Stimulated activated CD4-positive, alpha-beta T cell treated with anti-CD3 and anti-CD28 coated beads, TNF-alpha, amount 100 ng/mL, for 24 hours (primary cell): ENCODE data around the gene DNAI2.

Source experiments
- DNase-seq, 3 experiments: peaks; one replicate each; pipeline ENCODE4 v3.0.0-alpha.2; 2020; ENCODE audit warnings: low read depth in 3 of 3

DNAI2 gene

GRCh38 chr17:74305865-74306654, 32.0 kb downstream of the DNAI2 start:
- DNase-seq = no peak

DNA sequence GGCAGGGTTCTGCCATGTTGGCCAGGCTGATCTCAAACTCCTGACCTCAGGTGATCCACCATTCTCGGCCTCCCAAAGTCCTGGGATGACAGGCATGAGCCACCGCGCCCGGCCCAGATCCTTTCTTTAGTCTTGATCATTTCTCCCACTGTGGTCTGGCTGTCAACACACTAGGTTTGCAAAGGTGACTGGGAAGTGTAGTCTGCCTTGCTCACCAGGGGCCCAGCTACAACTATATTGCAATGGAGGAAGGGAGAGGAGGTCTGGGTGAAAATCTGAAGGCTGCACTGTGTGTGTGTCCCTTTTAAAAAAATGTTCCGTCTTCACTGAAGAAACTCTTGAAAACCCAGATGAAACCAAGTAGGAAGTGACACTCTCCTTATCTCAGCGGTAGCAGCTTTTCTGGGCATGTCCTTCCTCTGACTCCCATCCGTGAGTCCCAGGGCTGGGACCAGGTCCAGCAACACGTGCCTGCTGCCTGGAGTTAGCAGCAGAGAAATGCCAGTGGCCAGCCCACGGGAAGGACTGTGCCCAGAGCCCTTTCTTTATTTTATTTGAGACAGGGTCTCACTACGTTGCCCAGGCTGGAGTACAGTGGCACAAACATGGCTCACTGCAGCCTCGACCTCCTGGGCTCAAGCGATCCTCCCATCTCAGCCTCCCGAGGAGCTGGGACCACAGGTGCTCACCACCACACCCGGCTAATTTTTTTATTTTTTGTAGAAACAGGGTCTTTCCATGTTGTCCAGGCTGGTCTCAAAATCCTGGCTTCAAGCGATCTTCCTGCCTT, 34.1 kb downstream of the DNAI2 start:
- no peak for DNase-seq

DNA sequence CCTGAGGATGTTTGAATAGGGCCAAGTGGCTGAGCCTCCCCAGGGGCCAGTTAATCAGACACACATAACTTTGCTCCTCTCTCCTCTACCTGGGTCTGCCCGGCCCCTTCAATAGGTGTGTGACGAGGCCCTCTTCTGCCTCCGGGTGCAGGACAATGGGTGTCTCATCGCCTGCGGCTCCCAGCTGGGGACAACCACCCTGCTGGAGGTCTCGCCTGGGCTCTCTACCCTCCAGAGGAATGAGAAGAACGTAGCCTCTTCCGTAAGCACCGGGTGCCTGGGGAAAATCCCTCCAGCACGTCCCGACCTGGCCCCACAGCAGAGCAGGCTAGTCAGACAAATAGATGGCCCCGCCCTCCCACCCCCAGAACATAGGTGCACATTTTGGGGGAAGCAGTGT, 35.9 kb downstream of the DNAI2 start:
- no peak for DNase-seq

GRCh38 chr17:74314877-74315276, 40.8 kb downstream of the DNAI2 start:
- no peak for DNase-seq

DNA sequence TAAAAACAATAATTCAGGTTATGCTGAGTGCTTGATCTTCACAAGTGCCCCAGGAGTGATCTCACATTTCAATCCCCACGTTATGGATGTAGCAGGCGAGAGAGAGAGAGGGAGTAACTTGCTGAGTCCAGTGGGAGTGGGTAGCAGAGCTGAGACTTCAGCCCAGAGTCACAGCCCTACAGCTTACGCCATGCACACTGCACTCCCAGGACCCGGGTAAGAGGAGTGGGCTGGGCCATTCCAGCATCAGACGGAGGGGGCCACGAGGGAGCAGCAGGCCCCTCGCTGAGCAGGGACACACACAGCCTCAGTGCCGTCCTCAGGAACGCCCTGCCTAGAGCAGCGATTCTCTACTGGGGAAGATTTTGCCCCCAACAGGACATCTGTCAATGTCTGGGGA, 42.2 kb downstream of the DNAI2 start:
- no peak for DNase-seq

DNA sequence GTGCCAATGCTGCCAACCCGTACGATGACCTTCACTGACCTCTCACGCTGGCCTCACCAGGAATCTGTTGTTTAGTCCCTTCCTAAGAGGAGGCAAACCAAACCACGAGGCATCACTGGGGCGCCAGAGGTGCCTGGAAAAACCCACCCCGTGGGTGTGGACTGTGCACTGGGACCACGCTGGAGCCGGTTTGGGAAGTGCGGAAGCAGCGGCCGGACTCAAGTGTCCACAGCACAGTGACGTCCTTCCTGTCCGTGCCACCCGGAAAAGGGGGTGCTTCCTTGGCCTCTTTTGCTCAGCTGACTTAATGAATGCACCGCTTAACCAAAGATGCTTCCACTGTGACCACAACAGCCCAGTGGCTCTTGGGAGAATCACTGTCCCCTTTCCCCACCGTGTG, 43.0 kb downstream of the DNAI2 start:
- DNase-seq = no peak

DNA sequence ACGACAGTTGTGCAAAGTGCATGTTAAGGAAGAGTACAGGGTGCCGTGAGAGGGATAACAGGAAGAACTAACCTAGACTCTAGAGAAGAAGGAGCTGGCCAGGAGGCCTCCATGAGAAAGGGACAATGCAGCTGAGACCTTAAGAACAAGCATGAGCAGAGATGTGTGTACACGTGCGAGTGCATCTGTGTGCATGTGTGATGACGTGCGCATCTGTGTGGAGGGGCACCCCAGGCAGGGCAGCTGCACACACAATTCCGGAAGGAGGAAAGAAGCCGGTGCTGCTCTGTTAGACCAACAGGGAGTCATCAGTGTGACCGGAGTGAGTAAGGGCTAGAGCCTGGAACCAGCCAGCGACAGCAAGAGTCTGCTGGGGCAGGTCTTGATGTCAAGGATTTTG, 44.4 kb downstream of the DNAI2 start:
- no peak for DNase-seq

DNA sequence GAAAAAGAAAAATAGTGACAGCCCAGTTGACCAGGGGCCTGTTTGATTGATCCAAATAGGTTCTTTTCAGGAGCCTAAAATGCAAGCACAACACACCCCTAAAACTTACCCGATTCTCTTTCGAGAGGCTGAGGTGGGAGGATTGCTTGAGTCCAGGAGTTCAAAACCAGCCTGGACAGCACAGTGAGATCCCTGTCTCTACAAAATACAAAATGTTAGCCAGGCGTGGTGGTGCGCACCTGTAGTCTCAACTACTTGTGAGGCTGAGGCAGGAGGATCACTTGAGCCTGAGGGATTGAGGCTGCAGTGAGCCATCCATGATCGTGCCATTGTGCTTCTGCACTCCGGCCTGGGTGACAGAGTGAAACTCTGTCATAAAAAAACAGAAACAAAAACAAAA, 50.5 kb downstream of the DNAI2 start:
- DNase-seq = no peak

DNA sequence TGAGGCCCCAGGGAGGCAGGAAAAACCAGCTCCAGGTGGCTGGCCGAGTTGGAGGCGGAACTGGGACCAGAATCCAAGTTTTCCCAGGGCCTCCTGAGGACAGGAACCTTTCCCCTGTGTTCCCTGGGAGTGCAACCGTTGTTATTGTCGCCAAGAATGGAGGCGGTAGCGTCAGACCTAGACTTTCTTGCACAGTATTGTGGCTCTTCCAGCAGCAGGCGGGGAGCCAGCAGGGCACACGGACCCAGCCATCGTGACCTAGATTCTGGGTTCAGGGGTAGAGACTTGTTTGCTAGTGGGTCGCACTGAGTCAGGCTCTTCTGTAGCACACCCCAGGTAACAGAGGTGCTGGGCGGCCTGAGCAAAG, 51.3 kb downstream of the DNAI2 start:
- DNase-seq = no peak

- peak; percentile 11 to 57 (median 38) for DNase-seq
Measured at GRCh38 chr17:74325743-74326379, 51.8 kb downstream of the DNAI2 start, which contains the start of gene KIF19. Gene KIF19 (plus strand): TSS chr17:74326226. CDS start chr17:74326350, 124 bp downstream.

DNA sequence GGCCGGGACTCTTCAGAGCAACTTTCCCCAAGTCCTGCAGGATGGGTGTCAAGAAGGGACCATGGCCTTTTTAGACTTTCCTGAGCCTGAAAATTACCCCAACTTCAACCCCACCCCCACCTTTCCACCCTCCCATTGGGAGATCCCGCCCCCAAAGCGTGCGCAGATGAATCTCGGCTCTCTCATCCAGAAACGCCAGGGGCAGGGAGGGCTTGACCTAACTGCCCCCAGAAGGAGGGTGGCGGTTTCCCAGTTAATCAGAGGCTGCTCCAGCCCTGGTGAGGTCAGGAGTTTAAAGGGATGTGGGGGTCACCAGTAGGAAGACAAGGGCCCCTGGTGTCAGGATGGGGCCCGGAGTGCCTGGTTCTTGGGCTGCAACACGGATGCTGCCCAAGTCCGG, 52.5 kb downstream of the DNAI2 start:
- DNase-seq = no peak

GRCh38 chr17:74328487-74328886, 54.5 kb downstream of the DNAI2 start:
- DNase-seq = no peak

DNA sequence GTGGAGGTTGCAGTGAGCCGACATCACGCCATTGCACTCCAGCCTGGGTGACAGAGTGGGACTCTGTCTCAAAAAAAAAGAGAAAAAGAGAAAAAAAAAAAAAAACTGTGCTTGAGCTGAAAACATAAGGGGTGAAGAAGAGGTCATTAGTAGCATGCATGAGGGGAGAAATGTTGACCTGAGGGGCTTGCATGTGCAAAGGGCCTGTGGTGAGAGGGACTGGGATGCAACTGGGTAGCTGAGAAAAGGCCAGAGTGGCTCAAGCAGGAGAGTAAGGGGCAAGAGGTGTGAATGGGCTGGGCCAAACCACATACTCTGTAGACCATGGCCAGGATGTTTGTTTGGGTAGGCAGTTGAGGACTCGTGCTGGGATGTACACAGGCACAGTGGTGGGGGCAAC, 55.3 kb downstream of the DNAI2 start:
- no peak for DNase-seq

DNA sequence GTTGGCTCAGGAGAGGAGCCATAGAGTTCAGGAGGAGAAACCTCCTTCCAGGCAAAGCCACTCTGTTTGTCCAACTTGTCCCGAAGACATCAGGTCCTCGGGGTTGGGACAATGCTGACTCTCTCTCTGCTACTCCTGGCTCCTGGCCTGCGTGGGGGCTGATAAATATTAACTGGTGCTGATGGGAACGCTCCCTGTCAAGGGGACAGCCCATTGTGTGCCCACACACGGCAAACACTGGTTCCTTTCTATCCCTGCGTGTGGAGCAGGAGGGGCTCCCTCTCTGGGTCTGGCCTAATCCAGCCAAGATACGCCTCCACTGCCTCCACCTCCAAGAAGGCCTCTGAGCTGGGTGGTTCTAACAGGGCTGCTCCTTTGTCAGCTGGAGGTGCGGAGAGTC, 56.4 kb downstream of the DNAI2 start:
- DNase-seq = no peak

DNA sequence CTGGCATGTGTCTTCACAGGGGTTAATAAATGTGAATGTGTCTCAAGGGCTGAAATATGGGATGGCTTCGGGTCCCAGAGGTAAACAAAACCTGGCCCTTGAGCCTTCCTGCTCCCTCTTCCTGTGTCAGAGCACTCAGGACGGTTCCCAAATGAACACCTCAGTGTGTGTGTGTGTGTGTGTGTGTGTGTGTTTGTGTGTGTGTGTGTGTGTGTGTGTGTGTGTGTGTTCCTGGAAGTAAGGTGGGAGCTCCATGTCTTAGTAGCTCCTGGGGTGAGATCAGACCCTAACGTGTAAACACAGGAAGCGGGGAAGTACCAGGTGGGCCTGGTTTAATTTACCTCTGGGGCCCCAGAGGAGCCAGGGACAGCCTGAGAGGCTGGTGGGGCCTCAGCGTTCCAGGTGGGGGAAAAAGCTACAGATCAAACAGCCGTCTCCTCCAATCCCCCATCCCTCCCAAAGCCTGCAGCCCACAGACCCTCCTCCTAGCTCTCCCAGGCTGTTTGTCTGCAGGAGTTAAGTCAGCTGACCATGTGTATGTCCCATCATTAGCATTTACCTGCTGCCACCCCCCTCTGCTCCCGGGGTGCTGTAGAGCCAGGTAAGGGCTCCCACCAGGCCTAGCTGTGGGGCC, 58.1 kb downstream of the DNAI2 start:
- no peak for DNase-seq

- DNase-seq = no peak
Measured at GRCh38 chr17:74332763-74333283, 58.8 kb downstream of the DNAI2 start.

DNA sequence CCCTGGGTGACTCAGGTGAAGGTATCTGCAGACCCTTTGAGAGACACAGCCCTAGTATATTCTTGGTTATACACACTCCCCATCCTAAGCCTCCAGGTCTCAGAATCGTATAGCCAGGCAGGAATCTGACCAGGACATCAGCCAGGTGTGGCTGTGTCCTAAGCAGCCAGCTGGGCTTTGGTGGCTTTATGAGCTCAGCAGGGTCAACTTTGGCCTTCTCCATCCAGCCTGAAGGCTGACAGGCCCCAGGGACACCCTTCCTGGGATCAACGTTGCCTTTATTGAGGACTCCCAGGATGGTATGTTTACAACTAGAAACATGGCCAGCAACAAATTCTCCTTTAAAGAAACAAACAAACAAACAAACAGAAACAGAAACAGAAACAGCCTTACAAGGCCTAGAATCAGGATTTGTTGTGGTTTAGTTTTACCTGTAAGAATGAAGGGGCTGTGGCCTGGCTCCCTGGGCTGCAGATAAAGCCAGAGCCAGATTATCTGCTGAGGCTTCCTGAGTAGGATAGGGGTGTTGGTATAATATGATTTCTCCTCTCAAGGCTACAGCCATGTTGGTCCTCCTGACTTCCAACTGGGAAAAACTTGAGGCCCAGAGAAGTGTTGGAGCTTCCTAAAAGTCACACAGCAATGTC, 60.5 kb downstream of the DNAI2 start:
- no peak for DNase-seq

- DNase-seq = no peak
Measured at GRCh38 chr17:74335529-74336062, 61.6 kb downstream of the DNAI2 start.

DNA sequence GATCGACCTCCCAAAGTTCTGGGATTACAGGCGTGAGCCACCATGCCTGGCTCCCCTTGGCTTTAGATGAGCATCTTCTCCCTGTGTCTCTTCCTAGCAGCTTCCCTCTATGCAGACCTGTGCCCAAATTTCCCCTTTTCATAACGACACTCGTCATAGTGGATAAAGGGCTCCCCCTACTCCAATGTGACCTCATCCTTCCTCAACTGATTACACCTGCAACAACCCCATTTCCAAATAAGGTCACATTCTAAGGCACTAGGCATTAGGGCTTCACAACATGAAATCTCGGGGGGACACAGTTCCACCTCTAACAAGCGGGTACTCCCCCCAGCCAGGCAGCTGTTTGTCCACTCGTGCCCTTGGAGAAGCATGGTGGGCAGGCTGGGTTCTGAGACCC, 62.3 kb downstream of the DNAI2 start:
- DNase-seq = no peak

DNA sequence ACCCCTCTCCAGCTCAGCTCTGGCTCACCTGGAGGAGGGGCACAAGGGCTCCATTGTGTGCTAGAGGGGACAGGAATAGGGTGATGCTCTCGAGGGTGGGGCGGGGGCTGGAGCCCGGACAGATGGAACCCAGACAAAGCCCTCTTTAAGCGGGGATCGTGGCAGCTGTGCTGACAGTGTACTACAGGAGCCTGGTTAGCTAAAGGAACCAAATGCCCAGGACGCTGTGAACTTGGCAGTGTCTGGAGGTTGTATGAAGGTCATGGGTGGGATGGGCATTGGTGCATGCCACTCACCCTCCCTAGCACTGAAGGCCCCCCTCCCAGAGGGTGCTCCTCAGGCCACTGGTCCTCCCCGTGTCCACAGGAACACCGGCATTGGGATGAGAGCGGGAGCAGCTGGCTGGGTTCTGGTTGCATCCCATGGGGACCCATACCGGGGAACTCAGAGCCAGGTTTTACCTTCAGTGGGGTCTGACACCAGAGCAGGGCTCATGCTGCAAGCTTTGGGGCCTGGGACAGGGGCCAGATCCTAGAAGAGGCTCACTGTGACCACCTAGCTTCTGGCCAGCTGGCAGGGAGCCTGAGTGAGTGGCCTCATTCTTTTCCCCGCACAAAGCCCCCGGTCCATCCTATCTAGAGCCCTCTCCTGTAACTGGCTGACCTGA, 63.9 kb downstream of the DNAI2 start:
- DNase-seq = no peak
